Mesothelial cell of epicardium (in vitro differentiated cells): ENCODE results near the gene ITGB4. TPM values are rescaled to one million over a fixed set of nuclear protein-coding genes. Genes with fewer than 3 reads are reported as not detected.
A peak's percentile ranks its signal among the peaks of the same experiment; 100 is the strongest.

Experiments used
- DNase-seq, 2 experiments: peaks; one replicate each; pipeline ENCODE4 v3.0.0; 2021; ENCODE audit warnings: low spot score in 2 of 2; ENCODE audit not compliant: unreplicated experiment in 2 of 2
- H3K27ac Mint-ChIP-seq: 2 replicates; pipeline ENCODE4 v1.8.0; 2021; ENCODE audit warnings: mixed read lengths
- H3K27me3 Mint-ChIP-seq: 2 replicates; pipeline ENCODE4 v1.8.0; 2021; ENCODE audit warnings: low read depth, mixed read lengths
- H3K36me3 Mint-ChIP-seq: 2 replicates; pipeline ENCODE4 v1.8.0; 2021; ENCODE audit warnings: mixed read lengths
- H3K4me1 Mint-ChIP-seq: 2 replicates; pipeline ENCODE4 v1.8.0; 2021; ENCODE audit warnings: mixed read lengths
- H3K4me3 Mint-ChIP-seq: 2 replicates; pipeline ENCODE4 v1.8.0; 2021; ENCODE audit warnings: mild to moderate bottlenecking, moderate library complexity, mixed read lengths
- H3K9me3 Mint-ChIP-seq: 2 replicates; pipeline ENCODE4 v1.8.0; 2021; ENCODE audit warnings: mixed read lengths
- CTCF ChIP-seq: fragments of 200-600 bp; sonication (generic); IDR thresholded peaks from one replicate; pipeline ENCODE4 v1.5.0; 2021; ENCODE audit warnings: antibody characterized with exemption; ENCODE audit not compliant: unreplicated experiment
- total RNA-seq: library from RNA; stranded (reverse); gene quantifications from 3 replicates; pipeline ENCODE4 v1.2.1, GENCODE V29; 2021

ITGB4 gene
- total RNA-seq, 1 donor from 2014 or later: 117 TPM

DNA sequence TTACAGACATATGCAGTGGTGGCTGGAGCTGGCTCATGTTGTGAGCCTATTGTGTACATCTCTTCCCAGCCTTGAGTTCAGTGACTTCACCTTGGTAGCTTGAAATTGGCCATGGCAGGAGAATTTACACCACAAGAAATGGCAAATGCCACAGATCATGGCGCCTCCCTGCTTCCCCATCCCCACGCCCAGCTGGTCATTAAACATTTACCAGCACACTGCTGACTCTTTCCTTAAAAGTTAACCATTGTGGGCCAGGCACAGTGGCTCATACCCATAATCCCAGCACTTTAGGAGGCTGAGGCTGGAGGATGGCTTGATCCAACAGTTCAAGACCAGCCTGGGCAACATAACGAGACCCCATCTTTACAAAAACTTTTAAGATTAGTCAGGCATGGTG is 22.6 kb upstream of the ITGB4 start:
- no peak for TF ChIP-seq CTCF
- H3K27me3 Mint-ChIP-seq: no peaks in the 10 kb centered on the region
- peak overlapping the region; percentile 12 for H3K27ac Mint-ChIP-seq
- peaks cover 32% of the 10 kb centered on the region for H3K36me3 Mint-ChIP-seq
- no peak overlapping the region for H3K4me3 Mint-ChIP-seq
- H3K4me1 Mint-ChIP-seq: peaks cover 37% of the 10 kb centered on the region
- H3K9me3 Mint-ChIP-seq: no peaks in the 10 kb centered on the region
- DNase-seq: no peak

- Mint-ChIP-seq H3K4me1 (peaks cover 24% of the 10 kb centered on the region), H3K4me3 (no peak overlapping the region), H3K36me3 (peaks cover 39% of the 10 kb centered on the region), H3K27ac (peak overlapping the region; percentile 98), H3K27me3 (no peaks in the 10 kb centered on the region), H3K9me3 (no peaks in the 10 kb centered on the region)
- no peak for TF ChIP-seq CTCF
- no peak for DNase-seq
Observed at GRCh38 chr17:75701288-75701687, 20.0 kb upstream of the ITGB4 start.

DNA sequence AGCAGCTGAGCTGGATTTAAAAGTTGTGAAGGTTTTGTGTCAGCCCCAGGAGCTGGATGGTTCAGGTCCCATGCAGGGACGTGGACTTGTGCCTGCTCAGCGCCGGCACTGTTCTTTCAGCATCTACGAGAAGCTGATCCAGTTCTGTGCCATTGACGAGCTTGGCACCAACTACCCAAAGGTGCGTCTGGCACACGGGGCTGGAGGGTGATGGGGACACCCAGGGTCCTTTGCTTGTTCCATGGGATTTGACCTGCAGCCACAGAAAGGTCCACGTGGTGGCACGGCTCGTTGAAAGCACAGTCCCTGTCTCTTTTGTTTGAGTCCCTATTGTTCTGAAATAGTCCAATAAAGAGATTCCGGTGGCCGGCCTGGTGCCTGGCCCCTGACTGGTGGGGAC is 18.1 kb upstream of the ITGB4 start:
- peaks cover 41% of the 10 kb centered on the region for H3K36me3 Mint-ChIP-seq
- no peak for TF ChIP-seq CTCF
- peaks cover 24% of the 10 kb centered on the region for H3K4me1 Mint-ChIP-seq
- no peaks in the 10 kb centered on the region for H3K27me3 Mint-ChIP-seq
- H3K9me3 Mint-ChIP-seq: no peaks in the 10 kb centered on the region
- H3K4me3 Mint-ChIP-seq: no peak overlapping the region
- no peak for DNase-seq
- H3K27ac Mint-ChIP-seq: no peak overlapping the region

DNA sequence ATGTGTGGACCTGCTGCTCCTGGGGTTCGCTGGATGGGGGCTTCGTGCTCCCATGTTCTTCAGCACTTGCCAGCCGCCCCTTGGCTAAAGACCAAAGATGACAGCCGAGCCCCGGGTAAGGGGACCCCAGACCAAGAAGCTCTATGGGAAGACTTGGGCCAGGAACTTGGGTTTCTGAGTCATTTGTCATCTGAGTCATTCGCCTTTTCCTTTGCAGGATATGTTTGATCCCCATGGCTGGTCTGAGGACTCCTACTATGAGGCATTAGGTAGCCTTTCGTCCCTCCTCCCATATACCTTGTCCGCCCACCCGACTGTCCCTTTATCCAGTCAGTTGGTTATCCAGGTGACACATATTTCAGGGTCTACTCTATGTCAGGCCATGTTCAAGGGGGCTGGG is 17.7 kb upstream of the ITGB4 start:
- H3K36me3 Mint-ChIP-seq: peaks cover 42% of the 10 kb centered on the region
- H3K27ac Mint-ChIP-seq: no peak overlapping the region
- H3K4me1 Mint-ChIP-seq: peaks cover 24% of the 10 kb centered on the region
- H3K9me3 Mint-ChIP-seq: no peaks in the 10 kb centered on the region
- no peak for TF ChIP-seq CTCF
- H3K27me3 Mint-ChIP-seq: no peaks in the 10 kb centered on the region
- no peak for DNase-seq
- no peak overlapping the region for H3K4me3 Mint-ChIP-seq

DNA sequence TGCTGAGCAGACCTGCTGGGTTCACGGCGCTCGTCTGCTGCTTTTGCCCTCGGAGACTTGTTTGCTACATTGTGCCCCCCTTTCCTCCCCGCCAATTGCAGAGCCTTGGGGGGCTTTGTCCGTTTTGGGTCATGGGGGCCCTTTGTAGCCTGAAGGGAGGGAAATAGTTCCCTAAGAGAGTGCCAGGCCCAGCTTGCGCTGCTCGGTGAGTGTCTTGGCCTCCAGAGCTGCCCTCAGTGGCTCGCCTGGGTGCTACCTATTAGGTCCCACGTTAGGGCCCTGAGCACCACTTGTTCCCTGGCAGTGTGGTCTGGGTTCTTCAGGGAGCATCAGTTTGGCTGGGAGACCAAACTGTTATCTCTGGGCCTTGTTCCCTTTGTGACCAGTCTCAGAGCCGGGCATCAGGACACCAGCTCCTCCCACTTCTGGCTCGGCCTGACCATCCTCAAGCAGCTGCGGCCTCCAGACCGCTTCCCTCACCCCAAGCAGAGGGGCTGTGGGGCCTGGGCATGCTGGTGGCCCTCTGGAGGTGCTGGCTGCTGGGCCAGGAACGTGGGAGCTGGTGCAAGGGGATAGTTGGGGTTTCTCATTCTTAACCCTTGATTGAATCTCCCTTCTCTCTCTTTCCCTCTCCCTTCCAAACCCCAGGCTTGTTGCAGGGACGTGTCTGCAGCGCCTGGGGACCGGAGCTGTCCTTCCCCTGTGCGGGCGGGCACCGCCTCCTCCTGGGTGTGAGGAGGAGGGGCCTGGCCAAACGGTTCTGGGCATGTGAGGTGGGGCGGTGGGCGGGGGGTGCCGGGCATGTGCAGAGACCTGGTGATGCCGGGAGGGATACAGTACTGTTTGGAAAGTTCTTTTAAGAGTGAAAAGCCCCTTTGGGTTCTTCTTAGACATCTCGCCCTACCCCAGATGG is 16.0 kb upstream of the ITGB4 start:
- Mint-ChIP-seq H3K9me3 (no peaks in the 10 kb centered on the region), H3K36me3 (peaks cover 39% of the 10 kb centered on the region), H3K27ac (no peak overlapping the region), H3K4me1 (peaks cover 15% of the 10 kb centered on the region), H3K27me3 (no peaks in the 10 kb centered on the region), H3K4me3 (no peak overlapping the region)
- no peak for TF ChIP-seq CTCF
- DNase-seq: no peak
